Parathyroid adenoma (tissue), 2 donors: ENCODE data around the gene AP4E1.
"Not testable (repeated sequence)": the region's sequence is repeated elsewhere in the genome, so short reads cannot be mapped to it uniquely, and the experiment has no call there.

Source experiments
- H2AFZ ChIP-seq: fragments of 300-600 bp; sonication (generic); one replicate; pipeline ENCODE4 v1.7.0; 2017; ENCODE audit warnings: antibody characterized with exemption, mild to moderate bottlenecking
- H3K27ac ChIP-seq: fragments of 300-600 bp; sonication (generic); one replicate; pipeline ENCODE4 v1.7.0; 2017
- H3K27me3 ChIP-seq: fragments of 300-600 bp; sonication (generic); one replicate; pipeline ENCODE4 v1.7.0; 2017; ENCODE audit warnings: low read length; ENCODE audit not compliant: control insufficient read depth, insufficient read depth
- H3K36me3 ChIP-seq: fragments of 300-600 bp; sonication (generic); one replicate; pipeline ENCODE4 v1.7.0; 2017; ENCODE audit warnings: low read length; ENCODE audit not compliant: control insufficient read depth, insufficient read depth
- H3K4me1 ChIP-seq: fragments of 300-600 bp; sonication (generic); one replicate; pipeline ENCODE4 v1.7.0; 2017; ENCODE audit warnings: control low read depth
- H3K4me2 ChIP-seq: fragments of 300-600 bp; sonication (generic); one replicate; pipeline ENCODE4 v1.7.0; 2017; ENCODE audit warnings: low read length
- H3K4me3 ChIP-seq: fragments of 300-600 bp; sonication (generic); one replicate; pipeline ENCODE4 v1.7.0; 2017; ENCODE audit warnings: low read depth, low read length
- H3K79me2 ChIP-seq: fragments of 300-600 bp; sonication (generic); one replicate; pipeline ENCODE4 v1.7.0; 2017; ENCODE audit warnings: control low read depth
- H3K9ac ChIP-seq: fragments of 300-600 bp; sonication (generic); one replicate; pipeline ENCODE4 v1.7.0; 2017; ENCODE audit warnings: mild to moderate bottlenecking
- H3K9me3 ChIP-seq: fragments of 300-600 bp; sonication (generic); one replicate; pipeline ENCODE4 v1.7.0; 2017; ENCODE audit warnings: low read length; ENCODE audit not compliant: control insufficient read depth
- TF ChIP-seq, protein P1 (sequence below): fragments of 300-600 bp; sonication (generic); IDR thresholded peaks from one replicate; pipeline ENCODE4 v1.7.0; 2017; ENCODE audit warnings: antibody characterized with exemption, mild to moderate bottlenecking
- donor health status: primary hyperparathyroidism.

The AP4E1 gene

DNA sequence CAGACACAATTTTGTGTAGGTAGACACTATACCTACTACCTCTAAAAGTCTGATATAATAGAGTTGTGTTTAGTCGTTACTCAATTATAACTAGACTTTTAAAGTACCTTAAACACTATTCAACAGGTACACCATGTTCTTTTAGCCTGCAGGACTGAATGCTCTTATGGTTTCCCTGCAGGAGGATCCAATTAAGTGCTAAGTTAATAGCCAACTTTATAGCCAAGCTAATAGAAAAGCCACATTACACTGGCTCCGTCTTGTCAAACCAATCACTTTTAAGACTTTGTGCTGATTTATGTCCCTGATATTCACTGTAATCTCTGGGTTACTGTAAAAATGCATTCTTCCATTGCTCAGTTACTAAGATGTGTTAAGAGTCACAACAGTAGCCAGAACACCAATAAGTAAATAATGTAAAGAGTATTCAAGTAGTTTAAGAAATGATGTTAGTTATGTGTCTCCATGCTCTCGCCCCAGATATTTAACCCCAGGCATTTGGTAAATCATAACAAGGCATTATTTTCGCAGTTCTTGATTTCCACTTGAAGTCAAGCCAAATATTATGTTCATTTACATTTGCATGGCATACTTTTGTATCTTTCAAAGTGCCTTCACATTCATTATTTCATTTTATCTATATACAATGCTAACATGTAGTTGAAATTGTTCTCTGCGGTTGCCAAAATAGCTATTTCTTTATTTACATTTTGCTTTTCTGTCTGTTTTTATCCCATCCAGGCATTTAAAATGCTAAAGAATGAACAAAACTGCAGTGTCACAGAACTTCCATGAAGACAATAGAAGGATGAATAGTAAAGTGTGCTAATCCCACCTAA is 42.7 kb upstream of the AP4E1 start:
- TF ChIP-seq, protein P1, sequence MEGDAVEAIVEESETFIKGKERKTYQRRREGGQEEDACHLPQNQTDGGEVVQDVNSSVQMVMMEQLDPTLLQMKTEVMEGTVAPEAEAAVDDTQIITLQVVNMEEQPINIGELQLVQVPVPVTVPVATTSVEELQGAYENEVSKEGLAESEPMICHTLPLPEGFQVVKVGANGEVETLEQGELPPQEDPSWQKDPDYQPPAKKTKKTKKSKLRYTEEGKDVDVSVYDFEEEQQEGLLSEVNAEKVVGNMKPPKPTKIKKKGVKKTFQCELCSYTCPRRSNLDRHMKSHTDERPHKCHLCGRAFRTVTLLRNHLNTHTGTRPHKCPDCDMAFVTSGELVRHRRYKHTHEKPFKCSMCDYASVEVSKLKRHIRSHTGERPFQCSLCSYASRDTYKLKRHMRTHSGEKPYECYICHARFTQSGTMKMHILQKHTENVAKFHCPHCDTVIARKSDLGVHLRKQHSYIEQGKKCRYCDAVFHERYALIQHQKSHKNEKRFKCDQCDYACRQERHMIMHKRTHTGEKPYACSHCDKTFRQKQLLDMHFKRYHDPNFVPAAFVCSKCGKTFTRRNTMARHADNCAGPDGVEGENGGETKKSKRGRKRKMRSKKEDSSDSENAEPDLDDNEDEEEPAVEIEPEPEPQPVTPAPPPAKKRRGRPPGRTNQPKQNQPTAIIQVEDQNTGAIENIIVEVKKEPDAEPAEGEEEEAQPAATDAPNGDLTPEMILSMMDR: no peak
- H3K4me3 ChIP-seq: no peak overlapping the region
- H2AFZ ChIP-seq: no peak overlapping the region
- H3K9ac ChIP-seq: no peak overlapping the region
- no peaks in the 10 kb centered on the region for H3K4me1 ChIP-seq
- no peaks in the 10 kb centered on the region for H3K9me3 ChIP-seq
- H3K79me2 ChIP-seq: no peaks in the 10 kb centered on the region
- no peak overlapping the region for H3K4me2 ChIP-seq
- H3K27me3 ChIP-seq: no peaks in the 10 kb centered on the region
- no peaks in the 10 kb centered on the region for H3K36me3 ChIP-seq
- no peak overlapping the region for H3K27ac ChIP-seq

DNA sequence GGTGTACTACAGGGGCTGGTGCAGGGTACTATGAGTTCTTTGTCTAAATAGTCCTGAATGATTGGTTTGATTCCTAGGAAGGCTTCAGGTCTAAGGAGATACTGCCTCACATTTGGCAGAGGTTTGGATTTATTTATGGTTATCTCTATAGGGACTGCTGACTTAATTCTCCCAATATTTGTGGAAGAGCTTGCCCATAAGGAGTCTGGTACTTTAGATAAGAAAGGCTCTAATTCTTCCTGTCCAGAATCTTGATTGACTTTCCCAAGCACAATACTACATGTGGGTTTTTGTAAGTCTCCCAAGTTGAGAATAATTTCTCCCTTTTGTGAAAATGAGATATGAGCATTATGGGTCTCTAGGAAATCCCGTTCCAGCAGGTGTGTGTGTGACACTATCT is 36.7 kb upstream of the AP4E1 start:
- Histone ChIP-seq H3K4me1 (no peaks in the 10 kb centered on the region), H3K27me3 (no peaks in the 10 kb centered on the region), H3K36me3 (no peaks in the 10 kb centered on the region), H2AFZ (no peak overlapping the region), H3K4me2 (no peak overlapping the region), H3K27ac (no peak overlapping the region), H3K4me3 (no peak overlapping the region), H3K79me2 (no peaks in the 10 kb centered on the region), H3K9ac (no peak overlapping the region), H3K9me3 (no peaks in the 10 kb centered on the region)
- TF ChIP-seq, protein P1: no peak

DNA sequence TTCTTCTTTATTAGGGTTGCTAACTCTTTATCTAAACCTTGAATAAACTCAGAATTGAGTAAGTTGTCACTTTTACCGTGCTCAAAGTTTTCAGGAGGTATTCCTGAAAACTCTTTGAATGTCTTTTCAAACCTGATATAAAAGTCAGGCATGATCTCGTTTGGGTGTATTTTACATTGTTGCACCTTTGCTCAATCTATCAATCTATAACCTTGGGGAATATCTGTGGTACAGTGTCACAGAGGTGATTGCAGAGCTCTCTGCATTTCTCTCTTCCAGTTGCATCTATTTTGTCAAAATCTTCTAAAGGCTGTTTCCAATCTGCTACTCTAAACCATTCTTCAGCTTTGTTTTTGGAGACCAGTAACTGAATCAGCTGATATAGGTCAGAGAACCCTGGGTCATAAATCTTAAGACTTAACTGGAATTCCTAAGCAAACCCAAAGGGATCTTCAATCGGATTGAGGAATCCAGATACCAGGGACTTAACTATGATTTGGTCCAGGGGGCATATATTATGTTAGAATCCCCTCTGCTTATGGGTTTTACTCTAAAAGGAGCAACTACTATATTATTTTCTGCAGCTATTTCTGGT is 35.6 kb upstream of the AP4E1 start:
- Histone ChIP-seq H3K9ac (no peak overlapping the region), H3K27ac (no peak overlapping the region), H3K79me2 (no peaks in the 10 kb centered on the region), H2AFZ (no peak overlapping the region), H3K4me1 (no peaks in the 10 kb centered on the region), H3K36me3 (no peaks in the 10 kb centered on the region), H3K27me3 (no peaks in the 10 kb centered on the region), H3K4me3 (no peak overlapping the region), H3K9me3 (no peaks in the 10 kb centered on the region), H3K4me2 (no peak overlapping the region)
- TF ChIP-seq, protein P1: no peak

DNA sequence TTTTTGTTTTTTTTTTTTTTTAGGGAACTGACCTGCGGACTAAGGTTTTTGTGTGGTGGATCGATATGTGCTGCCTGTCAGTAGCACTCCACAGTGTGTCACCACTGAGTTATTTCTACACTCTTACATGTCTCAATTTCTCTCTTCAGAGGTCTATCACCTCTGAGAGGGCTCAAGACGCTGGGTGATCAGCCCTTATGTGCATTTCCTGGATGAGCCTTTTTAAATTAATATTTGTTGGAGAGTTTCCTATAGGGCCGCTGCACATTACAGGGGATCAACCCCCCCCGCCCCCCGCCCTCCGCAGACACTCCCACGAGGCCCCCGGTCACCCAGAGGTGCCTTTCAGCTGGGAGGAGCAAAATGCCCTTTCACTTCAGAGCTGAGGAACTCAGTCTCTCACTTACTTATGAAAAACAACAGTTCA is 34.5 kb upstream of the AP4E1 start:
- no peaks in the 10 kb centered on the region for H3K79me2 ChIP-seq
- no peaks in the 10 kb centered on the region for H3K4me1 ChIP-seq
- H2AFZ ChIP-seq: no peak overlapping the region
- no peaks in the 10 kb centered on the region for H3K27me3 ChIP-seq
- H3K36me3 ChIP-seq: no peaks in the 10 kb centered on the region
- TF ChIP-seq, protein P1: no peak
- H3K4me3 ChIP-seq: no peak overlapping the region
- no peak overlapping the region for H3K27ac ChIP-seq
- H3K4me2 ChIP-seq: no peak overlapping the region
- no peaks in the 10 kb centered on the region for H3K9me3 ChIP-seq
- no peak overlapping the region for H3K9ac ChIP-seq

DNA sequence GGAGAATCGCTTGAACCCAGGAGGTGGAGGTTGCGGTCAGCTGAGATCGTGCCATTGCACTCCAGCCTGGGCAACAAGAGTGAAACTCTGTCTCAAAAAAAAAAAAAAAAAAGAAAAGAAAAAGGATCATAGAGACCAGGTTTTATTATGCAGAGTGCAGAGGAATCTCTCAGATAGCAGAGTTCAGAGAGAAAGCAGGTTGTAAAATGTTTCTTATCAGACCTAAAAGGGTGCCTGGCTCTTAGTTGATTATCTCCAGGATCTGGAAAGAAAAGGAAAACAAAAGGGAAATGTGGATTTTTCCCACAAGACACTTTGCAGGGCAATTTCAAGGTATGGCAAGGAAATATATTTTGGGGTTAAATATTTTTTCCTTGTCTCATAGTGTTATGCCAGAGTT is 33.2 kb upstream of the AP4E1 start:
- H3K4me1 ChIP-seq, H3K27ac ChIP-seq, H3K9me3 ChIP-seq, H3K4me2 ChIP-seq, H3K79me2 ChIP-seq, H3K9ac ChIP-seq, H3K27me3 ChIP-seq, H2AFZ ChIP-seq, H3K4me3 ChIP-seq, H3K36me3 ChIP-seq: not testable (repeated sequence)
